GM10847 (cell line): ENCODE measurements around the gene DPP9.

ENCODE experiments used
- POLR2A ChIP-seq: IDR thresholded peaks from 2 replicates; pipeline ENCODE4 v1.6.1; 2011; ENCODE audit not compliant: insufficient read length; ENCODE audit errors: extremely low read depth

Gene DPP9

GRCh38 chr19:4744451-4745174 is 21.0 kb upstream of the DPP9 start:
- no peak for TF ChIP-seq POLR2A

GRCh38 chr19:4742723-4743646 is 19.3 kb upstream of the DPP9 start:
- TF ChIP-seq POLR2A = no peak

GRCh38 chr19:4740092-4740491 is 16.4 kb upstream of the DPP9 start:
- no peak for TF ChIP-seq POLR2A

GRCh38 chr19:4738734-4739133 is 15.1 kb upstream of the DPP9 start:
- no peak for TF ChIP-seq POLR2A

- TF ChIP-seq POLR2A = no peak
Observed at GRCh38 chr19:4737955-4738600, 14.4 kb upstream of the DPP9 start.

- no peak for TF ChIP-seq POLR2A
Observed at GRCh38 chr19:4733755-4734345, 10.2 kb upstream of the DPP9 start.

- TF ChIP-seq POLR2A = no peak
Observed at GRCh38 chr19:4732680-4733114, 9.1 kb upstream of the DPP9 start.

- TF ChIP-seq POLR2A = no peak
Observed at GRCh38 chr19:4730740-4731171, 7.1 kb upstream of the DPP9 start.

GRCh38 chr19:4728871-4729270 is 5.2 kb upstream of the DPP9 start:
- TF ChIP-seq POLR2A = no peak

GRCh38 chr19:4722671-4723594 is 709 bp downstream of the DPP9 start:
- no peak for TF ChIP-seq POLR2A

GRCh38 chr19:4721196-4721595 is 2.4 kb downstream of the DPP9 start:
- TF ChIP-seq POLR2A = no peak

- no peak for TF ChIP-seq POLR2A
Observed at GRCh38 chr19:4720037-4720700, 3.5 kb downstream of the DPP9 start.

- no peak for TF ChIP-seq POLR2A
Observed at GRCh38 chr19:4719499-4719866, 4.2 kb downstream of the DPP9 start.
